Measurements from ENCODE around the gene THSD4.

DNA sequence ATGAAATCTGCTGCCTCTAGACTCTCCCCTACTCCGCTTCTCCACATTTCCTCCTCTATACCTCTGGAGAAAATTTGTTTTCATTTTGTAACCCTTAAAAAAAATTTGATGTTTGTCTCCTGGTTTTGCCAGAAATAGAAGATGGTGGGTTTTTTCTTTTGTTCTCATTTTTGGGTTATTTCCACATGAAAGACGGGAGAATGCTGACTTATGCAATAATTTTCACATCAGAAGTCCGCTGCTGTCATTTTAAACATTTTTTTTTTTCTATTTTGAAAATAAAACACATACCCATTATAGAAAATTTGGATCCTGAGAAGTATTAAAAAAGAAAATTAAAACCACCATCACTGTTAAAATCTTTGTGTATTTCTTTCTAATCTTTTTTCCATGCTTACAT, 374.3 kb downstream of the THSD4 start:
- TF ChIP-seq, protein P1, sequence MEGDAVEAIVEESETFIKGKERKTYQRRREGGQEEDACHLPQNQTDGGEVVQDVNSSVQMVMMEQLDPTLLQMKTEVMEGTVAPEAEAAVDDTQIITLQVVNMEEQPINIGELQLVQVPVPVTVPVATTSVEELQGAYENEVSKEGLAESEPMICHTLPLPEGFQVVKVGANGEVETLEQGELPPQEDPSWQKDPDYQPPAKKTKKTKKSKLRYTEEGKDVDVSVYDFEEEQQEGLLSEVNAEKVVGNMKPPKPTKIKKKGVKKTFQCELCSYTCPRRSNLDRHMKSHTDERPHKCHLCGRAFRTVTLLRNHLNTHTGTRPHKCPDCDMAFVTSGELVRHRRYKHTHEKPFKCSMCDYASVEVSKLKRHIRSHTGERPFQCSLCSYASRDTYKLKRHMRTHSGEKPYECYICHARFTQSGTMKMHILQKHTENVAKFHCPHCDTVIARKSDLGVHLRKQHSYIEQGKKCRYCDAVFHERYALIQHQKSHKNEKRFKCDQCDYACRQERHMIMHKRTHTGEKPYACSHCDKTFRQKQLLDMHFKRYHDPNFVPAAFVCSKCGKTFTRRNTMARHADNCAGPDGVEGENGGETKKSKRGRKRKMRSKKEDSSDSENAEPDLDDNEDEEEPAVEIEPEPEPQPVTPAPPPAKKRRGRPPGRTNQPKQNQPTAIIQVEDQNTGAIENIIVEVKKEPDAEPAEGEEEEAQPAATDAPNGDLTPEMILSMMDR (conservative IDR thresholded peaks at IDR 0.05 in 1 of 2, IDR thresholded peaks at IDR 0.05 in 1 of 2; ENCODE audit: extremely low read depth in 1 of 2, insufficient read depth in 1 of 2, low read depth in 1 of 2, low read length in 2 of 2), result no peak
- no peak for TF ChIP-seq EZH2 (IDR thresholded peaks at IDR 0.05; ENCODE audit: borderline replicate concordance, low read length)
